H1 (cell line): Measurements from ENCODE around the gene ITGB8.

Experiments used
- CHD2 ChIP-seq: IDR thresholded peaks from 2 replicates; pipeline ENCODE4 v1.6.1; 2012; ENCODE audit warnings: low read length, improper control_type of control experiment
- CTCF ChIP-seq, 3 experiments: IDR thresholded peaks; 1 replicate in 2 of 3; 2 replicates in 1 of 3; pipeline versions ENCODE4 v1.5.1 to v1.6.1; 2011; ENCODE audit warnings: low read length in 3 of 3, mild to moderate bottlenecking in 3 of 3, inconsistent platforms in 2 of 3, low read depth in 1 of 3, moderate library complexity in 1 of 3; ENCODE audit not compliant: insufficient read depth in 1 of 3; ENCODE audit errors: control extremely low read depth in 1 of 3
- EZH2 ChIP-seq: fragments of 200-600 bp; sonication (generic); IDR thresholded peaks from 2 replicates; pipeline ENCODE4 v1.7.1; 2012; ENCODE audit warnings: low read depth, mild to moderate bottlenecking, moderate library complexity, low read length, inconsistent platforms; ENCODE audit not compliant: severe bottlenecking
- GTF2F1 ChIP-seq: IDR thresholded peaks from 2 replicates; pipeline ENCODE4 v1.6.1; 2012; ENCODE audit warnings: low read depth, low read length, improper control_type of control experiment, borderline replicate concordance
- KDM5A ChIP-seq: fragments of 200-600 bp; IDR thresholded peaks from 2 replicates; pipeline ENCODE4 v1.7.1; 2012; ENCODE audit warnings: mild to moderate bottlenecking, low read length, inconsistent platforms, mixed read lengths
- POLR2A ChIP-seq, 2 experiments: IDR thresholded peaks; 1 replicate in 1 of 2; 2 replicates in 1 of 2; pipeline ENCODE4 v1.6.1; 2011; ENCODE audit warnings: low read depth in 2 of 2, low read length in 2 of 2, mild to moderate bottlenecking in 2 of 2; ENCODE audit errors: control extremely low read depth in 1 of 2
- RFX5 ChIP-seq: IDR thresholded peaks from 2 replicates; pipeline ENCODE4 v1.6.1; 2011; ENCODE audit warnings: low read depth, low read length, improper control_type of control experiment, borderline replicate concordance
- RXRA ChIP-seq: IDR thresholded peaks from 2 replicates; pipeline ENCODE4 v1.6.1; 2011; ENCODE audit warnings: low read depth, mild to moderate bottlenecking, low read length, moderate library complexity; ENCODE audit not compliant: insufficient read depth
- ZNF274 ChIP-seq: IDR thresholded peaks from 2 replicates; pipeline ENCODE4 v1.7.0; 2012; ENCODE audit warnings: low read length, borderline replicate concordance; ENCODE audit errors: extremely low read depth

DNA sequence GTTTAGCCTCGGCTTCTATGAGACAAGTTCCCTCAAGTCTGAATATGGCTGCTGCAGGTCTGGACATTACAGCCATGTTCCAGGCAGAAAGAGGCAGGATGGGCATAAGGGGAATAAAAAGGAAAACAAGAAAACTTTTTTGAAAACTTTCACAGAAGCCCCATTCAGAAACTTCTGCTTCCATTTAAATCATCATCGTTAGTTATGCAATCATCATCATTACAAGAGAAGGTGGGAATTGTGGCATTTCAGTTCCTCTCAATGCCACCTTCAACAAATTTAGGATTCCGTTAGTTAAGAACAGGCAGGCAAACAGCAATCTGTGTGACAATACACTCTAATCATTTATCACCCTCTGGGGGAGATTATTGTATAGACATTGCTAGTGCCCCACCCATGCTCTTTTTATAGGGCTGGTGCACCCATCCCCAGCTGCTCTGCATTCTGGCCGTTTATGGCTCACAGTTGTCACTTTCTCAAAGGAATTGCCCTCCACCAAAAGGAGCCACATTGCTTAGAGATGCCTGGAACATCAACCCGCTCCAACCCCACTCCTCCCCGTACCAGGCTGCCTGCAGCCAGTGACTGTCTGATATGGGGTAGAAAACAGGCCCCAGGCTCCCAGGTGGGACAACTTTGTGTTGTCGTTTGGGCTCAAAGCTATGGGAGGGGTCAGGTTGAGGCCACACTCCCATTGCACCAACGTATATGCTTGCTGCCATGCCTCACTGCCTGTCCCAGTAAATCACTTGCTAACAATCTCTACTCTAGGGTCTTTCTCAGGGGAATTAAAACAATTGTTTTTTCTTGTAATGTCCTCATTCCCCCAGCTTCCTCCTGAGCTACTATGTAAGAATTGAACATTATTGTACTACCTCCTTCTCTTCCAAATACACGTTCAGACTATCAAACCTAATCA, 24.2 kb downstream of the ITGB8 start:
- TF ChIP-seq POLR2A (IDR thresholded peaks at IDR 0.05; ENCODE audit: control extremely low read depth in 1 of 2, low read depth in 2 of 2, low read length in 2 of 2) (no peak), KDM5A (no peak), CTCF (IDR thresholded peaks at IDR 0.05; ENCODE audit: control extremely low read depth in 1 of 3, insufficient read depth in 1 of 3, low read depth in 1 of 3, low read length in 3 of 3) (no peak), RXRA (no peak), ZNF274 (no peak), EZH2 (no peak), CHD2 (no peak), GTF2F1 (no peak), RFX5 (no peak)
